Psoas muscle (tissue), 8 donors: ENCODE data around the gene INO80C. TPM values are rescaled to one million over a fixed set of nuclear protein-coding genes. Genes with fewer than 3 reads are reported as not detected.

Experiments
- ATAC-seq, 4 donors: fragments of 200-7000 bp; cut with Tn5 transposase; one replicate each; pipeline ENCODE4 v1.9.1; 2020; ENCODE audit warnings: moderate library complexity in 3 of 4, mild to moderate bottlenecking in 2 of 4
- DNase-seq, 2 donors: peaks; one replicate each; pipeline ENCODE4 v3.0.0-alpha.2; 2020
- H3K27ac ChIP-seq: fragments of 200-600 bp; one replicate; pipeline ENCODE4 v1.8.0; 2022
- H3K27me3 ChIP-seq, 3 donors: fragments of 200-600 bp in 1 of 3; one replicate each; pipeline versions ENCODE4 v1.6.1 to v1.8.0; 2013 to 2022; ENCODE audit warnings: low read length in 2 of 3, mild to moderate bottlenecking in 2 of 3, moderate library complexity in 1 of 3; ENCODE audit not compliant: insufficient read depth in 3 of 3
- H3K36me3 ChIP-seq, 2 donors: fragments of 200-600 bp in 1 of 2; one replicate each; pipeline versions ENCODE4 v1.6.1 to v1.8.0; 2013 to 2022; ENCODE audit warnings: low read depth in 1 of 2, mild to moderate bottlenecking in 1 of 2, moderate library complexity in 1 of 2; ENCODE audit not compliant: insufficient read depth in 1 of 2
- H3K4me1 ChIP-seq: fragments of 200-600 bp; one replicate; pipeline ENCODE4 v1.8.0; 2022
- H3K4me3 ChIP-seq: fragments of 200-600 bp; one replicate; pipeline ENCODE4 v1.8.0; 2022; ENCODE audit warnings: mild to moderate bottlenecking
- H3K9me3 ChIP-seq: fragments of 200-600 bp; one replicate; pipeline ENCODE4 v1.8.0; 2022
- WGBS, 3 donors: extraction: QIAGEN DNeasy Blood & Tissue Kit; methylation state at CpG; one replicate each; pipeline versions ENCODE4 v1.1.6 to v1.1.7; 2013; 5-methylcytosine and 5-hydroxymethylcytosine counted together
- intact Hi-C, 2 donors: fragments of 100-400 bp; cut with DNase I; formaldehyde crosslinking; loops; one replicate each; pipeline versions ENCODE4 v1.11.0 to v1.14.2; 2022
- polyA plus RNA-seq, 3 donors: library from polyadenylated mRNA; stranded (reverse); fragments of 200-250 nt; gene quantifications; one replicate each; pipeline ENCODE4 v1.2.3, GENCODE V29; 2013
- total RNA-seq, 4 donors: library from RNA; stranded (reverse); fragmentation: NEBNext Ultra II Directional in 2 of 4; extraction: Animal tissue kit (Norgen Biotek cat#: 25700) in 2 of 4; gene quantifications; one replicate each; pipeline versions ENCODE4 v1.2.1 to v1.2.4, GENCODE V29; 2021 to 2023
- TF ChIP-seq, protein P1 (sequence below): fragments of 200-600 bp; IDR thresholded peaks from one replicate; pipeline ENCODE4 v1.8.0; 2022; ENCODE audit warnings: antibody characterized with exemption
- donor health status: healthy with polysubstance abuse.
- donor health status: DM: no; HTN: no; CAD: no; lungs with moderate emphysema.
- donor health status: Bipolar disorder and iron deficiency.
- donor health status: healthy.
- donor health status: DM: yes; HTN: yes; CAD: no.
- donor health status: DM: no; HTN: no; CAD: no.
- donor health status: DM: no; HTN: no; CAD: no.
- donor health status: DM: yes; HTN: yes; CAD: no.

The INO80C gene
- total and polyA plus RNA-seq, 7 donors = 14.4 to 26.7 (median 21.1) TPM

GRCh38 chr18:35444636-35445035 is 53.1 kb downstream of the INO80C start:
- H3K27me3 ChIP-seq = no peaks in the 10 kb centered on the region
- intact Hi-C loops = no loop called here
- no peak for DNase-seq
- no peak overlapping the region for H3K4me3 ChIP-seq
- ATAC-seq = no peak
- no peaks in the 10 kb centered on the region for H3K36me3 ChIP-seq
- WGBS, 3 donors = 77 to 85% (median 79%) methylated on average over 6 of the region's 6 CpGs
- no peak overlapping the region for H3K27ac ChIP-seq
- H3K9me3 ChIP-seq = no peaks in the 10 kb centered on the region
- TF ChIP-seq, protein P1, sequence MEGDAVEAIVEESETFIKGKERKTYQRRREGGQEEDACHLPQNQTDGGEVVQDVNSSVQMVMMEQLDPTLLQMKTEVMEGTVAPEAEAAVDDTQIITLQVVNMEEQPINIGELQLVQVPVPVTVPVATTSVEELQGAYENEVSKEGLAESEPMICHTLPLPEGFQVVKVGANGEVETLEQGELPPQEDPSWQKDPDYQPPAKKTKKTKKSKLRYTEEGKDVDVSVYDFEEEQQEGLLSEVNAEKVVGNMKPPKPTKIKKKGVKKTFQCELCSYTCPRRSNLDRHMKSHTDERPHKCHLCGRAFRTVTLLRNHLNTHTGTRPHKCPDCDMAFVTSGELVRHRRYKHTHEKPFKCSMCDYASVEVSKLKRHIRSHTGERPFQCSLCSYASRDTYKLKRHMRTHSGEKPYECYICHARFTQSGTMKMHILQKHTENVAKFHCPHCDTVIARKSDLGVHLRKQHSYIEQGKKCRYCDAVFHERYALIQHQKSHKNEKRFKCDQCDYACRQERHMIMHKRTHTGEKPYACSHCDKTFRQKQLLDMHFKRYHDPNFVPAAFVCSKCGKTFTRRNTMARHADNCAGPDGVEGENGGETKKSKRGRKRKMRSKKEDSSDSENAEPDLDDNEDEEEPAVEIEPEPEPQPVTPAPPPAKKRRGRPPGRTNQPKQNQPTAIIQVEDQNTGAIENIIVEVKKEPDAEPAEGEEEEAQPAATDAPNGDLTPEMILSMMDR = no peak
- no peaks in the 10 kb centered on the region for H3K4me1 ChIP-seq

- no peaks in the 10 kb centered on the region for H3K9me3 ChIP-seq
- H3K4me3 ChIP-seq = no peak overlapping the region
- H3K4me1 ChIP-seq = no peaks in the 10 kb centered on the region
- DNase-seq (no peak), ATAC-seq (no peak)
- no peaks in the 10 kb centered on the region for H3K36me3 ChIP-seq
- TF ChIP-seq, protein P1 = no peak
- H3K27ac ChIP-seq = no peak overlapping the region
- intact Hi-C loops = no loop called here
- no peaks in the 10 kb centered on the region for H3K27me3 ChIP-seq
- WGBS, 3 donors = 45 to 100% (median 90%) methylated on average over 2 of the region's 2 CpGs
Measured at GRCh38 chr18:35443847-35444246, 53.9 kb downstream of the INO80C start.

GRCh38 chr18:35443434-35443833 is 54.3 kb downstream of the INO80C start:
- Histone ChIP-seq H3K4me3 (no peak overlapping the region), H3K36me3 (no peaks in the 10 kb centered on the region), H3K9me3 (no peaks in the 10 kb centered on the region), H3K27ac (no peak overlapping the region), H3K27me3 (no peaks in the 10 kb centered on the region), H3K4me1 (no peaks in the 10 kb centered on the region)
- TF ChIP-seq, protein P1 = no peak
- ATAC-seq (no peak), DNase-seq (no peak)
- 86 to 89% (median 88%) methylated on average over 3 of the region's 3 CpGs for WGBS, 3 donors
- intact Hi-C loops = no loop called here

- no peak for ATAC-seq
- 35 to 58% (median 44%) methylated on average over 5 of the region's 5 CpGs for WGBS, 3 donors
Measured at GRCh38 chr18:35442701-35443100, 55.1 kb downstream of the INO80C start.

More at GRCh38 chr18:35442701-35443100, 55.1 kb downstream of the INO80C start:
- H3K4me1 ChIP-seq = no peaks in the 10 kb centered on the region
- H3K9me3 ChIP-seq = no peaks in the 10 kb centered on the region
- no peaks in the 10 kb centered on the region for H3K36me3 ChIP-seq
- no peak overlapping the region for H3K4me3 ChIP-seq
- no peaks in the 10 kb centered on the region for H3K27me3 ChIP-seq
- DNase-seq = no peak
- intact Hi-C loops = no loop called here
- no peak overlapping the region for H3K27ac ChIP-seq
- TF ChIP-seq, protein P1 = no peak
